ENCODE measurements around the gene PTGFR.

The PTGFR gene

DNA sequence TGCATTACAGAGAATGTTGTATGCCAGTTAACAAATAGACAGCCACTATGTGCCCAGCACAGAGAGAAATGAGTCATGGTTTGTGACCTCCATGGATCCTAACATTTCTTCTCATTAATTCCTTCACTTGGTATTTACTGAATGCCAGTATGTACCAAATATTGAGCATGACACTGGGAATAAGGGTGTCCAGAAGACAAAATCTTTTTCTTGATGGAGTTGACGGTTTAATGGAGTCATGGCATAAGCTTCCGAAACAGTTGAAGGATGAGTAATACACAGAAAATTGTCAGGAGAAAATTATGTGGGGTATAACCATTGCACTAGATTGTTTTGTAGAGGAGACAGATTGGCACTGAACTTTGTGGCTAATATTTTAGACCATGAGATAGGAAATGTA, 36.9 kb downstream of the PTGFR start:
- no peak for TF ChIP-seq EZH2 (IDR thresholded peaks at IDR 0.05; ENCODE audit: borderline replicate concordance, low read length)
- TF ChIP-seq, protein P1, sequence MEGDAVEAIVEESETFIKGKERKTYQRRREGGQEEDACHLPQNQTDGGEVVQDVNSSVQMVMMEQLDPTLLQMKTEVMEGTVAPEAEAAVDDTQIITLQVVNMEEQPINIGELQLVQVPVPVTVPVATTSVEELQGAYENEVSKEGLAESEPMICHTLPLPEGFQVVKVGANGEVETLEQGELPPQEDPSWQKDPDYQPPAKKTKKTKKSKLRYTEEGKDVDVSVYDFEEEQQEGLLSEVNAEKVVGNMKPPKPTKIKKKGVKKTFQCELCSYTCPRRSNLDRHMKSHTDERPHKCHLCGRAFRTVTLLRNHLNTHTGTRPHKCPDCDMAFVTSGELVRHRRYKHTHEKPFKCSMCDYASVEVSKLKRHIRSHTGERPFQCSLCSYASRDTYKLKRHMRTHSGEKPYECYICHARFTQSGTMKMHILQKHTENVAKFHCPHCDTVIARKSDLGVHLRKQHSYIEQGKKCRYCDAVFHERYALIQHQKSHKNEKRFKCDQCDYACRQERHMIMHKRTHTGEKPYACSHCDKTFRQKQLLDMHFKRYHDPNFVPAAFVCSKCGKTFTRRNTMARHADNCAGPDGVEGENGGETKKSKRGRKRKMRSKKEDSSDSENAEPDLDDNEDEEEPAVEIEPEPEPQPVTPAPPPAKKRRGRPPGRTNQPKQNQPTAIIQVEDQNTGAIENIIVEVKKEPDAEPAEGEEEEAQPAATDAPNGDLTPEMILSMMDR (IDR thresholded peaks at IDR 0.05; ENCODE audit: low read length) = no peak
- Histone ChIP-seq H3K79me2 (ENCODE audit: insufficient read depth, low read length) (no peaks in the 10 kb centered on the region), H4K20me1 (ENCODE audit: insufficient read depth, low read length) (no peaks in the 10 kb centered on the region), H3K27ac (ENCODE audit: low read depth, low read length, poor library complexity, severe bottlenecking) (no peak overlapping the region), H3K9me3 (ENCODE audit: low read length) (no peaks in the 10 kb centered on the region), H3K4me2 (ENCODE audit: low read length) (no peak overlapping the region), H3K4me1 (ENCODE audit: insufficient read depth, low read length, severe bottlenecking) (no peaks in the 10 kb centered on the region), H2AFZ (ENCODE audit: low read length) (no peak overlapping the region), H3K9me2 (ENCODE audit: low read depth, low read length) (no peaks in the 10 kb centered on the region), H3K4me3 (ENCODE audit: low read depth, low read length, poor library complexity, severe bottlenecking) (no peak overlapping the region), H3F3A (ENCODE audit: insufficient read depth, low read length) (no peaks in the 10 kb centered on the region), H3K27me3 (ENCODE audit: insufficient read depth, low read length) (no peaks in the 10 kb centered on the region), H3K9ac (ENCODE audit: low read length) (no peak overlapping the region), H3K36me3 (ENCODE audit: insufficient read depth, low read length) (no peaks in the 10 kb centered on the region)

GRCh38 chr1:78533527-78533926, 42.8 kb downstream of the PTGFR start:
- no peak for TF ChIP-seq EZH2 (IDR thresholded peaks at IDR 0.05; ENCODE audit: borderline replicate concordance, low read length)
- TF ChIP-seq, protein P1 (IDR thresholded peaks at IDR 0.05; ENCODE audit: low read length) = no peak
- no peaks in the 10 kb centered on the region for H4K20me1 ChIP-seq (ENCODE audit: insufficient read depth, low read length)
- H3K4me2 ChIP-seq (ENCODE audit: low read length) = no peak overlapping the region
- H3K27me3 ChIP-seq (ENCODE audit: insufficient read depth, low read length) = no peaks in the 10 kb centered on the region
- no peak overlapping the region for H3K9ac ChIP-seq (ENCODE audit: low read length)
- H3F3A ChIP-seq (ENCODE audit: insufficient read depth, low read length) = no peaks in the 10 kb centered on the region
- no peaks in the 10 kb centered on the region for H3K4me1 ChIP-seq (ENCODE audit: insufficient read depth, low read length, severe bottlenecking)
- H3K9me2 ChIP-seq (ENCODE audit: low read depth, low read length) = no peaks in the 10 kb centered on the region
- H3K9me3 ChIP-seq (ENCODE audit: low read length) = no peaks in the 10 kb centered on the region
- H3K79me2 ChIP-seq (ENCODE audit: insufficient read depth, low read length) = no peaks in the 10 kb centered on the region
- H2AFZ ChIP-seq (ENCODE audit: low read length) = no peak overlapping the region
- H3K27ac ChIP-seq (ENCODE audit: low read depth, low read length, poor library complexity, severe bottlenecking) = no peak overlapping the region
- H3K36me3 ChIP-seq (ENCODE audit: insufficient read depth, low read length) = no peaks in the 10 kb centered on the region
- no peak overlapping the region for H3K4me3 ChIP-seq (ENCODE audit: low read depth, low read length, poor library complexity, severe bottlenecking)

GRCh38 chr1:78535286-78535685, 44.5 kb downstream of the PTGFR start:
- Histone ChIP-seq H3F3A (ENCODE audit: insufficient read depth, low read length) (no peaks in the 10 kb centered on the region), H3K9me2 (ENCODE audit: low read depth, low read length) (no peaks in the 10 kb centered on the region), H3K4me1 (ENCODE audit: insufficient read depth, low read length, severe bottlenecking) (no peaks in the 10 kb centered on the region), H3K27ac (ENCODE audit: low read depth, low read length, poor library complexity, severe bottlenecking) (no peak overlapping the region), H3K27me3 (ENCODE audit: insufficient read depth, low read length) (no peaks in the 10 kb centered on the region), H2AFZ (ENCODE audit: low read length) (no peak overlapping the region), H3K9me3 (ENCODE audit: low read length) (no peaks in the 10 kb centered on the region), H4K20me1 (ENCODE audit: insufficient read depth, low read length) (no peaks in the 10 kb centered on the region), H3K9ac (ENCODE audit: low read length) (no peak overlapping the region), H3K4me3 (ENCODE audit: low read depth, low read length, poor library complexity, severe bottlenecking) (no peak overlapping the region), H3K4me2 (ENCODE audit: low read length) (no peak overlapping the region), H3K36me3 (ENCODE audit: insufficient read depth, low read length) (no peaks in the 10 kb centered on the region), H3K79me2 (ENCODE audit: insufficient read depth, low read length) (no peaks in the 10 kb centered on the region)
- no peak for TF ChIP-seq EZH2 (IDR thresholded peaks at IDR 0.05; ENCODE audit: borderline replicate concordance, low read length)
- TF ChIP-seq, protein P1 (IDR thresholded peaks at IDR 0.05; ENCODE audit: low read length) = no peak

Measured in OCI-LY1 (cell line).